ENCODE measurements around the gene UBE2E2.

The UBE2E2 gene

DNA sequence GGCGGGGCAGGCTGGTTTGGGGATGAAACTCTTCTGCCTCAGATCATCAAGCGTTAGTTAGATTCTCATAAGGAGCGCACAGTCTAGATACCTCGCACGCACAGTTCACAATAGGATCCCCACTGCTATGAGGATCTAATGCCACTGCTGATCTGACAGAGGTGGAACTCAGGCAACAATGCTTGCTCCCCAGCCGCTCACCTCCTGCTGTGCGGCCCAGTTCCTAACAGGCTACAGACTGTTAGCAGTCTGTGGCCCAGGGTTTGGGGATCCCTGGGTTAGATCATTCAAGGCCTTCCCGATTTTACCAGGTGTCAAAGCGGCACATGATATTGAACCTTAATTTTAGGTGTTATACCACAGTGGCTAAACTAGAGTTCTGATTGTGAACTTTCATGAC, 232.8 kb downstream of the UBE2E2 start:
- Histone ChIP-seq H3K27ac (ENCODE audit: low read depth, low read length, poor library complexity, severe bottlenecking) (no peak overlapping the region), H3K79me2 (ENCODE audit: insufficient read depth, low read length) (no peaks in the 10 kb centered on the region), H3K9me3 (ENCODE audit: low read length) (no peaks in the 10 kb centered on the region), H3K36me3 (ENCODE audit: insufficient read depth, low read length) (no peaks in the 10 kb centered on the region), H3K4me2 (ENCODE audit: low read length) (no peak overlapping the region), H3K9ac (ENCODE audit: low read length) (no peak overlapping the region), H3K9me2 (ENCODE audit: low read depth, low read length) (no peaks in the 10 kb centered on the region), H2AFZ (ENCODE audit: low read length) (no peak overlapping the region), H3K27me3 (ENCODE audit: insufficient read depth, low read length) (no peaks in the 10 kb centered on the region), H3K4me1 (ENCODE audit: insufficient read depth, low read length, severe bottlenecking) (peaks cover 15% of the 10 kb centered on the region), H4K20me1 (ENCODE audit: insufficient read depth, low read length) (no peaks in the 10 kb centered on the region), H3K4me3 (ENCODE audit: low read depth, low read length, poor library complexity, severe bottlenecking) (no peak overlapping the region), H3F3A (ENCODE audit: insufficient read depth, low read length) (no peaks in the 10 kb centered on the region)
- no peak for TF ChIP-seq EZH2 (IDR thresholded peaks at IDR 0.05; ENCODE audit: borderline replicate concordance, low read length)
- TF ChIP-seq, protein P1, sequence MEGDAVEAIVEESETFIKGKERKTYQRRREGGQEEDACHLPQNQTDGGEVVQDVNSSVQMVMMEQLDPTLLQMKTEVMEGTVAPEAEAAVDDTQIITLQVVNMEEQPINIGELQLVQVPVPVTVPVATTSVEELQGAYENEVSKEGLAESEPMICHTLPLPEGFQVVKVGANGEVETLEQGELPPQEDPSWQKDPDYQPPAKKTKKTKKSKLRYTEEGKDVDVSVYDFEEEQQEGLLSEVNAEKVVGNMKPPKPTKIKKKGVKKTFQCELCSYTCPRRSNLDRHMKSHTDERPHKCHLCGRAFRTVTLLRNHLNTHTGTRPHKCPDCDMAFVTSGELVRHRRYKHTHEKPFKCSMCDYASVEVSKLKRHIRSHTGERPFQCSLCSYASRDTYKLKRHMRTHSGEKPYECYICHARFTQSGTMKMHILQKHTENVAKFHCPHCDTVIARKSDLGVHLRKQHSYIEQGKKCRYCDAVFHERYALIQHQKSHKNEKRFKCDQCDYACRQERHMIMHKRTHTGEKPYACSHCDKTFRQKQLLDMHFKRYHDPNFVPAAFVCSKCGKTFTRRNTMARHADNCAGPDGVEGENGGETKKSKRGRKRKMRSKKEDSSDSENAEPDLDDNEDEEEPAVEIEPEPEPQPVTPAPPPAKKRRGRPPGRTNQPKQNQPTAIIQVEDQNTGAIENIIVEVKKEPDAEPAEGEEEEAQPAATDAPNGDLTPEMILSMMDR (IDR thresholded peaks at IDR 0.05; ENCODE audit: low read length), result no peak

DNA sequence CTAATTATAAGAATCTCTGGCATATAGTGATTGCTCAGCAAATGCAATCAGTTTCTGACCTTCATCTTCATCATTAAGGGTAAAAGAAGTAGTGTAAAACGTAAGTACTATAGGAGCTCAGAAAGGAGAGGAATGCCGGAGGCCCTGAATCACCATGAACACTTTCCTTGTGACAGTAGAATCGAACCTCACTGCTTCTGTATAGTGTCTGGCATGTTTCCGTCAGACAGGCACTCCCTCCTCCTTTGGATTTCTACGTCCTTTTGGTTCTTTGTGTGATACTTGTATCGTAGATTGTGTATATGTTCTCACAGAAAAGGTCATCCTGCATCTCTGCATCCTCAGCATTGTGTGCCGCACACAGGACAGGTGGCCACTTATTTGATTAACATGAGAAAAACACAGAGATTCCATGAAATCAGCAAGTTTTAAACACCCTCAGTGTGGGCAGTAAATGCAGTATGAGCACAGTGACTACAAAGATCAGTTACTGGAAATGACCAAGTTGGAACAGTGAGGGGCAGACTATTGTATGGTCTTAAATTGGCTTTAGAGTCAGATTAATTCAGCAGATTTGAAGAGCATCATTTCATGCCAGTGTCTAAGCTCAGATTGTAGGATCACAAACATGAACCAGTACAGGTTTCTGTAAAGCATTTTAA, 234.5 kb downstream of the UBE2E2 start:
- H3F3A ChIP-seq (ENCODE audit: insufficient read depth, low read length), result no peaks in the 10 kb centered on the region
- no peaks in the 10 kb centered on the region for H3K9me2 ChIP-seq (ENCODE audit: low read depth, low read length)
- H4K20me1 ChIP-seq (ENCODE audit: insufficient read depth, low read length), result no peaks in the 10 kb centered on the region
- no peaks in the 10 kb centered on the region for H3K9me3 ChIP-seq (ENCODE audit: low read length)
- no peaks in the 10 kb centered on the region for H3K27me3 ChIP-seq (ENCODE audit: insufficient read depth, low read length)
- peaks cover 9% of the 10 kb centered on the region for H3K4me1 ChIP-seq (ENCODE audit: insufficient read depth, low read length, severe bottlenecking)
- no peak overlapping the region for H3K4me3 ChIP-seq (ENCODE audit: low read depth, low read length, poor library complexity, severe bottlenecking)
- H3K36me3 ChIP-seq (ENCODE audit: insufficient read depth, low read length), result no peaks in the 10 kb centered on the region
- no peak overlapping the region for H2AFZ ChIP-seq (ENCODE audit: low read length)
- H3K79me2 ChIP-seq (ENCODE audit: insufficient read depth, low read length), result no peaks in the 10 kb centered on the region
- TF ChIP-seq, protein P1 (IDR thresholded peaks at IDR 0.05; ENCODE audit: low read length), result no peak
- TF ChIP-seq EZH2 (IDR thresholded peaks at IDR 0.05; ENCODE audit: borderline replicate concordance, low read length), result no peak
- no peak overlapping the region for H3K4me2 ChIP-seq (ENCODE audit: low read length)
- no peak overlapping the region for H3K9ac ChIP-seq (ENCODE audit: low read length)
- H3K27ac ChIP-seq (ENCODE audit: low read depth, low read length, poor library complexity, severe bottlenecking), result no peak overlapping the region

DNA sequence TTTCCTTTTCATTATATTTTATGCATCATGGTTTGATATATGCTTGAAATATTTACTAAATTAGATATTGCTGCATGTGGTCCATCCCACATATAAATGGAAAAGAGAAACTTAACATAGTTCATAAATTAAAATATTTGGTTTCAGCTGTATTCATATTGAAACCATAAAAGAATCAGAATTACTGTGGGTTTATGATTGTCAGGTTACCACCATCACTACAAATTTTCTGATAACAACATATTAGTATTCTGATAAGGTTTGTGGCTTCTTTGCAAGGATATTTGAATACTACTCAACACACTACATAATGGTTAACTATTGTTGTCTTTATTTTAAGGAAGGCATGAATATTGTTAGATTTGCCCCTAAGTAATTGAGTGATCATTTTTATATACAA, 235.5 kb downstream of the UBE2E2 start:
- Histone ChIP-seq H3K4me3 (ENCODE audit: low read depth, low read length, poor library complexity, severe bottlenecking) (no peak overlapping the region), H3K36me3 (ENCODE audit: insufficient read depth, low read length) (no peaks in the 10 kb centered on the region), H2AFZ (ENCODE audit: low read length) (no peak overlapping the region), H3K79me2 (ENCODE audit: insufficient read depth, low read length) (no peaks in the 10 kb centered on the region), H3K9me3 (ENCODE audit: low read length) (no peaks in the 10 kb centered on the region), H3K4me2 (ENCODE audit: low read length) (no peak overlapping the region), H3K9me2 (ENCODE audit: low read depth, low read length) (no peaks in the 10 kb centered on the region), H3F3A (ENCODE audit: insufficient read depth, low read length) (no peaks in the 10 kb centered on the region), H3K9ac (ENCODE audit: low read length) (no peak overlapping the region), H3K27me3 (ENCODE audit: insufficient read depth, low read length) (no peaks in the 10 kb centered on the region), H4K20me1 (ENCODE audit: insufficient read depth, low read length) (no peaks in the 10 kb centered on the region), H3K27ac (ENCODE audit: low read depth, low read length, poor library complexity, severe bottlenecking) (no peak overlapping the region), H3K4me1 (ENCODE audit: insufficient read depth, low read length, severe bottlenecking) (peaks cover 9% of the 10 kb centered on the region)
- TF ChIP-seq, protein P1 (IDR thresholded peaks at IDR 0.05; ENCODE audit: low read length), result no peak
- no peak for TF ChIP-seq EZH2 (IDR thresholded peaks at IDR 0.05; ENCODE audit: borderline replicate concordance, low read length)
